Measurements from ENCODE around the gene CELSR1.

The CELSR1 gene

GRCh38 chr22:46484861-46485595, 52.4 kb downstream of the CELSR1 start:
- H3K27ac ChIP-seq (replicated peaks; ENCODE audit: low read length) = peak overlapping the region; percentile 11
- no CpG with 5 or more reads among the region's 15 CpGs for WGBS, 2 donors (ENCODE audit: extremely low coverage in 2 of 2, insufficient read length in 2 of 2, insufficient replicate concordance in 1 of 2)

DNA sequence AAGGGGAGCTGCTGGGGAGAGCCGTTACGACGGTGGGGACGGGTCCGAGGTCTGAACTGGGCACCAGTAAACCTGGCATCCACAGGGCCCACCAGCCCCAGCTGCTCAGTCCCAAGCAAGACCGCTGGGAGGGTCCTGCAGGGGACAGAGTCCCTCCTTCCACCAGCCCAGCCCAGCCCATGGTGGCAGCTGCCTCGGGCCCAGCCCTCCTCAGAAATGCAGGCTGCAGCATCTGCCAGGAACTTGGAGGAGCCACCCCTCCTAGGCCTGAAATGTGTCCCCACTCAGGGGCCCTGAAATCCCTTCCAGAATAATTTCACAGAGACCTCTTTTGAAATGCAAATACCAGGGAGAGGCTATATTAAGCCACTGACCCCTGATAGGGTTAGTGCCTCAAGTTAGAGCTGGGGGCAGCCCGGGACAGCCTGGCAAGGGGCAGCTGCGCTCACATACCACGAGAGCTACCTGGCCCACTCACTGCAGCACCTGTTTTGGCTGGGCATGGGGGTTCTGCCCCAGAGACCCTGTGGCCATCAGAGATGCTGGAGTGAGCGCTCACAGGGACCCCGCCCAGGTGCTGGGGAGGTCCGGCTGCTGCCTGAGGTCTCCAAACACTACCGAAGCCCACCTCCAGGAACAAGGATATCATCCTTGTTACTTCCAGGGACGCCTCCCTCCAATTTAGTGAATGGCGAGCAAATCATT, 53.1 kb downstream of the CELSR1 start:
- Histone ChIP-seq H2BK5ac (ENCODE audit: low read length) (no peak overlapping the region), H3K27me3 (ENCODE audit: control insufficient read depth in 3 of 3, insufficient read depth in 3 of 3, low read depth in 1 of 3, low read length in 3 of 3) (no peaks in the 10 kb centered on the region), H3K4me3 (ENCODE audit: low read length in 2 of 2) (no peak overlapping the region), H3K27ac (replicated peaks; ENCODE audit: low read length) (no peak overlapping the region), H3K4me1 (ENCODE audit: control insufficient read depth in 2 of 2, insufficient read depth in 1 of 2, low read depth in 1 of 2, low read length in 2 of 2) (peaks cover 19 to 29% of the 10 kb centered on the region in 2 donors), H2BK120ac (ENCODE audit: low read depth, low read length) (peak overlapping the region; percentile 94), H3K36me3 (replicated peaks in 1 of 2; ENCODE audit: control insufficient read depth in 2 of 2, insufficient read depth in 2 of 2, low read length in 2 of 2) (no peaks in the 10 kb centered on the region), H3K4me2 (ENCODE audit: insufficient read depth, low read length, poor library complexity, severe bottlenecking) (no peak overlapping the region), H3K79me1 (ENCODE audit: low read depth, low read length) (peaks cover 2% of the 10 kb centered on the region), H4K91ac (ENCODE audit: low read depth, low read length, poor library complexity) (no peak overlapping the region), H2AFZ (ENCODE audit: low read length) (no peak overlapping the region), H2AK5ac (ENCODE audit: low read depth, low read length) (peak overlapping the region; percentile 93), H3K9me3 (replicated peaks in 1 of 2; ENCODE audit: control insufficient read depth in 2 of 2, insufficient read depth in 1 of 2, low read depth in 1 of 2, low read length in 2 of 2) (peaks cover 3 to 11% of the 10 kb centered on the region in 2 donors), H3K18ac (ENCODE audit: low read length) (peak overlapping the region; percentile 81), H3K4ac (ENCODE audit: low read length) (no peak overlapping the region), H2BK15ac (ENCODE audit: low read length) (peak overlapping the region; percentile 71), H2BK12ac (ENCODE audit: low read length) (peak overlapping the region; percentile 46), H3K9ac (ENCODE audit: low read depth, low read length, poor library complexity) (no peak overlapping the region), H3K14ac (ENCODE audit: low read length) (no peak overlapping the region), H3K23ac (ENCODE audit: low read depth, low read length, poor library complexity) (peak overlapping the region; percentile 44), H4K8ac (ENCODE audit: low read depth, low read length) (no peak overlapping the region)
- DNase-seq (ENCODE audit: low spot score) = no peak
- no CpG with 5 or more reads among the region's 16 CpGs for WGBS, 2 donors (ENCODE audit: extremely low coverage in 2 of 2, insufficient read length in 2 of 2, insufficient replicate concordance in 1 of 2)

More at GRCh38 chr22:46484861-46485595, 52.4 kb downstream of the CELSR1 start:
- Histone ChIP-seq H3K79me1 (ENCODE audit: low read depth, low read length) (peaks cover 2% of the 10 kb centered on the region), H2BK120ac (ENCODE audit: low read depth, low read length) (no peak overlapping the region), H3K18ac (ENCODE audit: low read length) (peak overlapping the region; percentile 86), H3K4me2 (ENCODE audit: insufficient read depth, low read length, poor library complexity, severe bottlenecking) (no peak overlapping the region), H3K23ac (ENCODE audit: low read depth, low read length, poor library complexity) (no peak overlapping the region), H3K4me1 (ENCODE audit: control insufficient read depth in 2 of 2, insufficient read depth in 1 of 2, low read depth in 1 of 2, low read length in 2 of 2) (peaks cover 16 to 24% of the 10 kb centered on the region in 2 donors), H2BK15ac (ENCODE audit: low read length) (no peak overlapping the region), H3K27me3 (ENCODE audit: control insufficient read depth in 3 of 3, insufficient read depth in 3 of 3, low read depth in 1 of 3, low read length in 3 of 3) (no peaks in the 10 kb centered on the region), H3K9me3 (replicated peaks in 1 of 2; ENCODE audit: control insufficient read depth in 2 of 2, insufficient read depth in 1 of 2, low read depth in 1 of 2, low read length in 2 of 2) (peaks cover 3 to 11% of the 10 kb centered on the region in 2 donors), H3K4me3 (ENCODE audit: low read length in 2 of 2) (no peak overlapping the region), H3K9ac (ENCODE audit: low read depth, low read length, poor library complexity) (no peak overlapping the region), H3K36me3 (replicated peaks in 1 of 2; ENCODE audit: control insufficient read depth in 2 of 2, insufficient read depth in 2 of 2, low read length in 2 of 2) (no peaks in the 10 kb centered on the region), H2BK12ac (ENCODE audit: low read length) (no peak overlapping the region), H3K4ac (ENCODE audit: low read length) (no peak overlapping the region), H4K91ac (ENCODE audit: low read depth, low read length, poor library complexity) (no peak overlapping the region), H4K8ac (ENCODE audit: low read depth, low read length) (no peak overlapping the region), H2BK5ac (ENCODE audit: low read length) (no peak overlapping the region), H2AFZ (ENCODE audit: low read length) (peak overlapping the region; percentile 58), H3K14ac (ENCODE audit: low read length) (no peak overlapping the region), H2AK5ac (ENCODE audit: low read depth, low read length) (peak overlapping the region; percentile 89)
- DNase-seq (ENCODE audit: low spot score) = no peak

DNA sequence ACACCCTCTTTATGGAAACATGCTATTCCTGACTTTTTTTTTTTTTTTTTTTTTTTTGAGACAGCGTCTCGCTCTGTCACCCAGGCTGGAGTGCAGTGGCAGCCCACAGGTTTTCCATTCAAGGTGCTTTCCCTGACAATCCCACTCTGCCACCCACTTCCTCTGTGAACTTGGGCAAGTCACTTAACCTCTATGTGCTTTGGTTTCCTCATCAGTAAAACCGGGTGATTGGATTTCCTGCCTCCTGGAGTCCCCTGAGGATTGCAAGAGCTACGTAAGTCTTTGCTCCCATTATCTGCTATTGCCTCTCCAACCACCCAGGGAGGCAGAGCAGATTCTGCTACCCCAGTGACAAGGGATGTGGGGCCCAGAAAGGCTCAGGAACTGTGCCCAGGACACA, 54.1 kb downstream of the CELSR1 start:
- no peak overlapping the region for H4K8ac ChIP-seq (ENCODE audit: low read depth, low read length)
- H3K18ac ChIP-seq (ENCODE audit: low read length) = no peak overlapping the region
- H2BK12ac ChIP-seq (ENCODE audit: low read length) = no peak overlapping the region
- no peak overlapping the region for H3K14ac ChIP-seq (ENCODE audit: low read length)
- DNase-seq (ENCODE audit: low spot score) = no peak
- no peak overlapping the region for H3K9ac ChIP-seq (ENCODE audit: low read depth, low read length, poor library complexity)
- H3K9me3 ChIP-seq (replicated peaks in 1 of 2; ENCODE audit: control insufficient read depth in 2 of 2, insufficient read depth in 1 of 2, low read depth in 1 of 2, low read length in 2 of 2) = peaks cover 3 to 11% of the 10 kb centered on the region in 2 donors
- no peak overlapping the region for H4K91ac ChIP-seq (ENCODE audit: low read depth, low read length, poor library complexity)
- H3K36me3 ChIP-seq (replicated peaks in 1 of 2; ENCODE audit: control insufficient read depth in 2 of 2, insufficient read depth in 2 of 2, low read length in 2 of 2) = no peaks in the 10 kb centered on the region
- H3K4me2 ChIP-seq (ENCODE audit: insufficient read depth, low read length, poor library complexity, severe bottlenecking) = no peak overlapping the region
- H2AFZ ChIP-seq (ENCODE audit: low read length) = no peak overlapping the region
- no CpG with 5 or more reads among the region's 4 CpGs for WGBS, 2 donors (ENCODE audit: extremely low coverage in 2 of 2, insufficient read length in 2 of 2, insufficient replicate concordance in 1 of 2)
- H3K4ac ChIP-seq (ENCODE audit: low read length) = no peak overlapping the region
- H3K27ac ChIP-seq (replicated peaks; ENCODE audit: low read length) = no peak overlapping the region
- no peak overlapping the region for H2BK5ac ChIP-seq (ENCODE audit: low read length)
- no peak overlapping the region for H2AK5ac ChIP-seq (ENCODE audit: low read depth, low read length)
- H3K4me3 ChIP-seq (ENCODE audit: low read length in 2 of 2) = no peak overlapping the region
- no peaks in the 10 kb centered on the region for H3K27me3 ChIP-seq (ENCODE audit: control insufficient read depth in 3 of 3, insufficient read depth in 3 of 3, low read depth in 1 of 3, low read length in 3 of 3)
- H3K4me1 ChIP-seq (ENCODE audit: control insufficient read depth in 2 of 2, insufficient read depth in 1 of 2, low read depth in 1 of 2, low read length in 2 of 2) = peaks cover 24 to 29% of the 10 kb centered on the region in 2 donors
- no peak overlapping the region for H2BK120ac ChIP-seq (ENCODE audit: low read depth, low read length)
- peaks cover 2% of the 10 kb centered on the region for H3K79me1 ChIP-seq (ENCODE audit: low read depth, low read length)
- H2BK15ac ChIP-seq (ENCODE audit: low read length) = no peak overlapping the region
- no peak overlapping the region for H3K23ac ChIP-seq (ENCODE audit: low read depth, low read length, poor library complexity)

GRCh38 chr22:46482056-46482675, 55.3 kb downstream of the CELSR1 start:
- Histone ChIP-seq H3K36me3 (replicated peaks in 1 of 2; ENCODE audit: control insufficient read depth in 2 of 2, insufficient read depth in 2 of 2, low read length in 2 of 2) (no peaks in the 10 kb centered on the region), H2AK5ac (ENCODE audit: low read depth, low read length) (no peak overlapping the region), H3K79me1 (ENCODE audit: low read depth, low read length) (no peaks in the 10 kb centered on the region), H3K18ac (ENCODE audit: low read length) (no peak overlapping the region), H3K4me1 (ENCODE audit: control insufficient read depth in 2 of 2, insufficient read depth in 1 of 2, low read depth in 1 of 2, low read length in 2 of 2) (peaks cover 19 to 26% of the 10 kb centered on the region in 2 donors), H3K27ac (replicated peaks; ENCODE audit: low read length) (no peak overlapping the region), H2BK5ac (ENCODE audit: low read length) (no peak overlapping the region), H3K4me3 (ENCODE audit: low read length in 2 of 2) (no peak overlapping the region), H3K23ac (ENCODE audit: low read depth, low read length, poor library complexity) (no peak overlapping the region), H3K4ac (ENCODE audit: low read length) (no peak overlapping the region), H3K9ac (ENCODE audit: low read depth, low read length, poor library complexity) (no peak overlapping the region), H2BK120ac (ENCODE audit: low read depth, low read length) (no peak overlapping the region), H2BK15ac (ENCODE audit: low read length) (no peak overlapping the region), H2BK12ac (ENCODE audit: low read length) (no peak overlapping the region), H3K9me3 (replicated peaks in 1 of 2; ENCODE audit: control insufficient read depth in 2 of 2, insufficient read depth in 1 of 2, low read depth in 1 of 2, low read length in 2 of 2) (peaks cover 3 to 11% of the 10 kb centered on the region in 2 donors), H3K27me3 (ENCODE audit: control insufficient read depth in 3 of 3, insufficient read depth in 3 of 3, low read depth in 1 of 3, low read length in 3 of 3) (no peaks in the 10 kb centered on the region), H2AFZ (ENCODE audit: low read length) (no peak overlapping the region), H3K4me2 (ENCODE audit: insufficient read depth, low read length, poor library complexity, severe bottlenecking) (no peak overlapping the region), H3K14ac (ENCODE audit: low read length) (no peak overlapping the region), H4K8ac (ENCODE audit: low read depth, low read length) (no peak overlapping the region), H4K91ac (ENCODE audit: low read depth, low read length, poor library complexity) (no peak overlapping the region)
- DNase-seq (ENCODE audit: low spot score) = no peak
- WGBS, 2 donors (ENCODE audit: extremely low coverage in 2 of 2, insufficient read length in 2 of 2, insufficient replicate concordance in 1 of 2) = no CpG with 5 or more reads among the region's 7 CpGs

All from neuronal stem cell (in vitro differentiated cells).